Peyer's patch (tissue), 4 donors: ENCODE measurements around the gene PHEX.

Source experiments
- POLR2A ChIP-seq, 2 donors: fragments of 450-650 bp; IDR thresholded peaks; one replicate each; pipeline ENCODE4 v1.5.1; 2017; ENCODE audit warnings: antibody characterized with exemption in 2 of 2, mild to moderate bottlenecking in 2 of 2, moderate library complexity in 2 of 2
- TF ChIP-seq, protein P1 (sequence below), 6 experiments: fragments of 450-650 bp in 4 of 6; fragments of 200-600 bp in 2 of 6; sonication (generic) in 1 of 6; IDR thresholded peaks; one replicate each; pipeline ENCODE4 v1.5.1; 2017 to 2019; ENCODE audit warnings: antibody characterized with exemption in 6 of 6, mild to moderate bottlenecking in 3 of 6, moderate library complexity in 1 of 6

DNA sequence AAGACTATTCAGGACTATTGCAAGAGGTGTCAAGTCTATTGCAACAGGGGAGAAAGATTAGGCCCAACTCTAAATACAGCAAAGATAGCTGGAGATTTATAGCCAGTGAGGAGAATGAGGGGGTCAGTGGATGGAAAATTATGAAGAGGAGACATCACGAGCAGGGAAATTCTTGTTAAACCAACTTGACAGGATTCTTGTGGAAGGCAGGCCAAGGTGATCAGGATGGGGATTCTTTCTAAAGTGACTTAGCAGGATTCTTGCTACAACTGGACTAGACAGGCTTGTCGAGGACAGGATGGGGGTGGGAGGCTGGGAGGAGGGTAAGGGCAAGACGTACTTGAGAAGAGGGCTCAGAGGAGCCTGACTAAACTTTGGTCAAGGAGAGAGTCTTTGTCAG lies 89.0 kb downstream of the PHEX start:
- TF ChIP-seq, protein P1, sequence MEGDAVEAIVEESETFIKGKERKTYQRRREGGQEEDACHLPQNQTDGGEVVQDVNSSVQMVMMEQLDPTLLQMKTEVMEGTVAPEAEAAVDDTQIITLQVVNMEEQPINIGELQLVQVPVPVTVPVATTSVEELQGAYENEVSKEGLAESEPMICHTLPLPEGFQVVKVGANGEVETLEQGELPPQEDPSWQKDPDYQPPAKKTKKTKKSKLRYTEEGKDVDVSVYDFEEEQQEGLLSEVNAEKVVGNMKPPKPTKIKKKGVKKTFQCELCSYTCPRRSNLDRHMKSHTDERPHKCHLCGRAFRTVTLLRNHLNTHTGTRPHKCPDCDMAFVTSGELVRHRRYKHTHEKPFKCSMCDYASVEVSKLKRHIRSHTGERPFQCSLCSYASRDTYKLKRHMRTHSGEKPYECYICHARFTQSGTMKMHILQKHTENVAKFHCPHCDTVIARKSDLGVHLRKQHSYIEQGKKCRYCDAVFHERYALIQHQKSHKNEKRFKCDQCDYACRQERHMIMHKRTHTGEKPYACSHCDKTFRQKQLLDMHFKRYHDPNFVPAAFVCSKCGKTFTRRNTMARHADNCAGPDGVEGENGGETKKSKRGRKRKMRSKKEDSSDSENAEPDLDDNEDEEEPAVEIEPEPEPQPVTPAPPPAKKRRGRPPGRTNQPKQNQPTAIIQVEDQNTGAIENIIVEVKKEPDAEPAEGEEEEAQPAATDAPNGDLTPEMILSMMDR (IDR thresholded peaks at IDR 0.05), result no peak
- no peak for TF ChIP-seq POLR2A (IDR thresholded peaks at IDR 0.05)
